Measurements from ENCODE around the gene CCSER2.

DNA sequence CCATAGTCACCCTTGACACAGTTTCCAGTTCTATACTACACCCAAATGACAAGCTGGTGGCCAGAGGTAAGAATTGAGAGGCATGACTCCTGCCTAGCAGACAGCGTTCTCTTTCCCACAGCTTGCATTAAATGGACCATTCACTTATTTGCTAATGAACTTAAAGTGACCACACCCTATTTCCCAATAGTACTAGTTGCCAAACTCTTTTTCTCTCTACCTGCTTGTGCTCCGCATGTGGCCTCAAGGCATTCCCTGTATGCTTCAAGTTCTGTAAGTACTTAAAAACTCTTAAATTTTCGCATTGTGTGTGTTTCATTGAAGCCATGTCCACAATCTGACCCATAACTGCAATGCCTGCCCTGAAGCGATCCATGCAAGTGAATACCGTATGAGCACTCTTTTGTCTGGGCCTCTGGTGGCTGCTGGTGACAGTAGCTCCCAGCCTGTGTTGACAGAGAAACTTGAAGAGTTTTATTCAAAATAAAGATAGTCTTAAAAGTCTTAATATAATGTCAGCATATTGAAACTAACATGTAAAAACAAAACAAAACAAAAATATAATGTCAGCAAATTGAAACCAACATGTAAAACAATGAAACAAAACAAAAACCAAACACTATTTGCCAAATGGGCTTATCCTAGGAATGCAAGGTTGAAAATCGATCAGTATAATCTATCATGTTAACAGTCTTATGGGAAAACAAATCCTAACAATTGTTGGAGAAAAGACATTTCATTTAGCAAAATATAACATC is 73.6 kb downstream of the CCSER2 start:
- TF ChIP-seq, protein P1, sequence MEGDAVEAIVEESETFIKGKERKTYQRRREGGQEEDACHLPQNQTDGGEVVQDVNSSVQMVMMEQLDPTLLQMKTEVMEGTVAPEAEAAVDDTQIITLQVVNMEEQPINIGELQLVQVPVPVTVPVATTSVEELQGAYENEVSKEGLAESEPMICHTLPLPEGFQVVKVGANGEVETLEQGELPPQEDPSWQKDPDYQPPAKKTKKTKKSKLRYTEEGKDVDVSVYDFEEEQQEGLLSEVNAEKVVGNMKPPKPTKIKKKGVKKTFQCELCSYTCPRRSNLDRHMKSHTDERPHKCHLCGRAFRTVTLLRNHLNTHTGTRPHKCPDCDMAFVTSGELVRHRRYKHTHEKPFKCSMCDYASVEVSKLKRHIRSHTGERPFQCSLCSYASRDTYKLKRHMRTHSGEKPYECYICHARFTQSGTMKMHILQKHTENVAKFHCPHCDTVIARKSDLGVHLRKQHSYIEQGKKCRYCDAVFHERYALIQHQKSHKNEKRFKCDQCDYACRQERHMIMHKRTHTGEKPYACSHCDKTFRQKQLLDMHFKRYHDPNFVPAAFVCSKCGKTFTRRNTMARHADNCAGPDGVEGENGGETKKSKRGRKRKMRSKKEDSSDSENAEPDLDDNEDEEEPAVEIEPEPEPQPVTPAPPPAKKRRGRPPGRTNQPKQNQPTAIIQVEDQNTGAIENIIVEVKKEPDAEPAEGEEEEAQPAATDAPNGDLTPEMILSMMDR (optimal IDR thresholded peaks at IDR 0.05 in 1 of 3, IDR thresholded peaks at IDR 0.05 in 1 of 3, conservative IDR thresholded peaks at IDR 0.05 in 1 of 3; ENCODE audit: extremely low read depth in 1 of 3, insufficient read depth in 2 of 3, low read length in 3 of 3): no peak
- no peak for TF ChIP-seq EZH2 (IDR thresholded peaks at IDR 0.05; ENCODE audit: low read length)
